Testis (tissue), 3 donors: ENCODE data around the gene BDKRB2. TPM values are rescaled to one million over a fixed set of nuclear protein-coding genes. Genes with fewer than 3 reads are reported as not detected.
"Not testable (repeated sequence)": the region's sequence is repeated elsewhere in the genome, so short reads cannot be mapped to it uniquely, and the experiment has no call there.

Source experiments
- DNase-seq: peaks from one replicate; pipeline ENCODE4 v3.0.0-alpha.2; 2019
- H3K27ac ChIP-seq, 2 donors: fragments of 200-600 bp; sonication (generic); one replicate each; pipeline ENCODE4 v1.5.1; 2019
- H3K27me3 ChIP-seq: fragments of 200-600 bp; sonication (generic); one replicate; pipeline ENCODE4 v1.5.1; 2019
- H3K36me3 ChIP-seq: fragments of 200-600 bp; sonication (generic); one replicate; pipeline ENCODE4 v1.5.1; 2017; ENCODE audit warnings: low read depth; ENCODE audit errors: missing control alignments
- H3K4me1 ChIP-seq: fragments of 200-600 bp; sonication (generic); one replicate; pipeline ENCODE4 v1.5.1; 2019
- H3K4me3 ChIP-seq, 2 donors: fragments of 200-600 bp; sonication (generic); one replicate each; pipeline ENCODE4 v1.5.1; 2017 to 2019
- H3K9me3 ChIP-seq: fragments of 200-600 bp; sonication (generic); one replicate; pipeline ENCODE4 v1.5.1; 2017
- CTCF ChIP-seq, 3 experiments: fragments of 450-650 bp in 2 of 3; fragments of 200-600 bp in 1 of 3; sonication (generic) in 1 of 3; IDR thresholded peaks; one replicate each; pipeline ENCODE4 v1.5.1; 2016 to 2019; ENCODE audit warnings: antibody characterized with exemption in 3 of 3, mild to moderate bottlenecking in 2 of 3, moderate library complexity in 1 of 3
- POLR2A ChIP-seq: fragments of 450-650 bp; IDR thresholded peaks from one replicate; pipeline ENCODE4 v1.6.1; 2017; ENCODE audit warnings: antibody characterized with exemption, mild to moderate bottlenecking, moderate library complexity
- WGBS, 2 donors: methylation state at CpG; one replicate each; pipeline ENCODE4 v1.1.5; 2018; 5-methylcytosine and 5-hydroxymethylcytosine counted together
- intact Hi-C: fragments of 100-400 bp; cut with DNase I; formaldehyde crosslinking; loops from one replicate; pipeline ENCODE4 v1.15.1; 2023; ENCODE audit warnings: low total_unique reads
- polyA plus RNA-seq: library from polyadenylated mRNA; stranded (reverse); fragments of 350-450 nt; fragmentation: Illumina TruSeq; extraction: RNeasy Lipid Tissue Mini Kit (QIAGEN cat#74804); gene quantifications from one replicate; pipeline ENCODE4 v1.2.3, GENCODE V29; 2014; ENCODE audit warnings: low read depth, low replicate concordance; ENCODE audit not compliant: insufficient read depth
- total RNA-seq, 2 donors: library from RNA; depleted of rRNA; stranded (reverse); fragments of >200 nt; gene quantifications; one replicate each; pipeline ENCODE4 v1.2.3, GENCODE V29; 2016

Gene BDKRB2
- total and polyA plus RNA-seq, 3 donors from 2014 or later: 0.63 to 2.9 (median 0.87) TPM

- Histone ChIP-seq H3K4me1 (no peaks in the 10 kb centered on the region), H3K27ac (no peak overlapping the region), H3K36me3 (no peaks in the 10 kb centered on the region), H3K4me3 (no peak overlapping the region), H3K27me3 (no peaks in the 10 kb centered on the region), H3K9me3 (no peaks in the 10 kb centered on the region)
- intact Hi-C loops: no loop called here
- WGBS, 2 donors: 77 to 90% methylated on average over 5 of the region's 5 CpGs
- TF ChIP-seq POLR2A (no peak), CTCF (IDR thresholded peaks at IDR 0.05) (no peak)
- DNase-seq: no peak
These were observed 39.1 kb downstream of the BDKRB2 start for GRCh38 chr14:96243785-96244184.

- H3K4me3 ChIP-seq, H3K27ac ChIP-seq, H3K4me1 ChIP-seq, H3K9me3 ChIP-seq, H3K36me3 ChIP-seq, intact Hi-C loops, H3K27me3 ChIP-seq, DNase-seq: not testable (repeated sequence)
- WGBS, 2 donors: 94 to 95% methylated on average over 3 of the region's 3 CpGs
These were observed 40.4 kb downstream of the BDKRB2 start for GRCh38 chr14:96245074-96245473.

DNA sequence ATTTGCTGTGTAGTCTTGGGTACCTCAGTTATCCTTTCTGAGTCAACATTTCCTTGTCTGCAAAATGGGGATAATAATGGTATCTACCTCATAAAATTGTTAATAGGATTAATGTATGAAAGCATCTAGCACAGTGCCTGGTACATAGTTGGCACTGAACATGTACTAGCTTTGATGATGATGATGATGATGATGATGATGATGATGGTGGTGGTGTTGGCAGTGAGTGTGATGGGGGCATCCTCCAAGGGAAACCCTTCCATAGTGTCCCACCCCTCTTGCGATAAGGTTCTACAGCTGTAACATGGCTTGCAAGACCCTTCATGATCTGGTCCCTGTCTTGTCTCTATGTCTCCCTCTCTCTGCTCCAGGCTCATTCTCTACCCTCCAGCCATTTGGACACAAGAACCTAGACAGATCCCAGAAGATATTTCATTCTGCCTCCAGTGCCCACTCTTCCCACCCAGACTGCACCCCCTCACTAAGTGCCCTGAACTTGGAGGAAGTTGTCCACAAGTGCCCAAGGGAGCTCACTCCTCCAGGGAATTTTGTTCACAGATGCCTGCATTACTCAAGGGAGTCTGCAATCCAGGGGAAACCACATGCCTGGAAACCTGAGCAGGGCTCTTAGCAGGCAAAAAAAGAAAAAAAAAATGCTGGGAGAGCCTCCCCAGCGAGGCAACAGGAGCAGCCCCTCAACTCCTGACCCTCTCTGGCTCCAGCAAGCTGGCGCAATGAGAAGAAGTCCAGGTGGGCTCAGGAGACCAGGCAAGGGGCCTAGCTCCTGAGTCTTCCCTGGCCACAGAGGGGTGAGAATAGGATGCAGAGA is 41.3 kb downstream of the BDKRB2 start:
- Histone ChIP-seq H3K36me3 (no peaks in the 10 kb centered on the region), H3K4me3 (no peak overlapping the region), H3K27me3 (no peaks in the 10 kb centered on the region), H3K27ac (no peak overlapping the region), H3K9me3 (no peaks in the 10 kb centered on the region), H3K4me1 (no peaks in the 10 kb centered on the region)
- no peak for TF ChIP-seq CTCF (IDR thresholded peaks at IDR 0.05)
- no peak for TF ChIP-seq POLR2A
- no peak for DNase-seq
- intact Hi-C loops: no loop called here
- WGBS, 2 donors: 55 to 91% methylated on average over 3 of the region's 3 CpGs

- no peak overlapping the region for H3K27ac ChIP-seq
- H3K9me3 ChIP-seq: no peaks in the 10 kb centered on the region
- WGBS, 2 donors: 77 to 82% methylated on average over 1 of the region's 1 CpG
- H3K4me1 ChIP-seq: no peaks in the 10 kb centered on the region
- no peak overlapping the region for H3K4me3 ChIP-seq
- no peaks in the 10 kb centered on the region for H3K36me3 ChIP-seq
- DNase-seq: no peak
- TF ChIP-seq POLR2A (no peak), CTCF (IDR thresholded peaks at IDR 0.05) (no peak)
- intact Hi-C loops: no loop called here
- H3K27me3 ChIP-seq: no peaks in the 10 kb centered on the region
These were observed 41.9 kb downstream of the BDKRB2 start for GRCh38 chr14:96246539-96246847.

- TF ChIP-seq POLR2A (no peak), CTCF (IDR thresholded peaks at IDR 0.05) (no peak)
- no peaks in the 10 kb centered on the region for H3K9me3 ChIP-seq
- H3K4me1 ChIP-seq: no peaks in the 10 kb centered on the region
- H3K36me3 ChIP-seq: no peaks in the 10 kb centered on the region
- WGBS, 2 donors: 92 to 93% methylated on average over 6 of the region's 6 CpGs
- intact Hi-C loops: no loop called here
- H3K27ac ChIP-seq: no peak overlapping the region
- H3K4me3 ChIP-seq: no peak overlapping the region
- no peaks in the 10 kb centered on the region for H3K27me3 ChIP-seq
- no peak for DNase-seq
These were observed 42.4 kb downstream of the BDKRB2 start for GRCh38 chr14:96247031-96247430.
